HG02970 (cell line): Measurements from ENCODE around the gene TIMM13.
"Not testable (repeated sequence)": the region's sequence is repeated elsewhere in the genome, so short reads cannot be mapped to it uniquely, and the experiment has no call there.

Experiments
- ATAC-seq: cut with Tn5 transposase; IDR thresholded peaks from one replicate; pipeline ENCODE4 v1.9.1; 2021; ENCODE audit warnings: mild to moderate bottlenecking, moderate library complexity, moderate number of reproducible peaks; ENCODE audit not compliant: unreplicated experiment, low FRiP score

The TIMM13 gene

DNA sequence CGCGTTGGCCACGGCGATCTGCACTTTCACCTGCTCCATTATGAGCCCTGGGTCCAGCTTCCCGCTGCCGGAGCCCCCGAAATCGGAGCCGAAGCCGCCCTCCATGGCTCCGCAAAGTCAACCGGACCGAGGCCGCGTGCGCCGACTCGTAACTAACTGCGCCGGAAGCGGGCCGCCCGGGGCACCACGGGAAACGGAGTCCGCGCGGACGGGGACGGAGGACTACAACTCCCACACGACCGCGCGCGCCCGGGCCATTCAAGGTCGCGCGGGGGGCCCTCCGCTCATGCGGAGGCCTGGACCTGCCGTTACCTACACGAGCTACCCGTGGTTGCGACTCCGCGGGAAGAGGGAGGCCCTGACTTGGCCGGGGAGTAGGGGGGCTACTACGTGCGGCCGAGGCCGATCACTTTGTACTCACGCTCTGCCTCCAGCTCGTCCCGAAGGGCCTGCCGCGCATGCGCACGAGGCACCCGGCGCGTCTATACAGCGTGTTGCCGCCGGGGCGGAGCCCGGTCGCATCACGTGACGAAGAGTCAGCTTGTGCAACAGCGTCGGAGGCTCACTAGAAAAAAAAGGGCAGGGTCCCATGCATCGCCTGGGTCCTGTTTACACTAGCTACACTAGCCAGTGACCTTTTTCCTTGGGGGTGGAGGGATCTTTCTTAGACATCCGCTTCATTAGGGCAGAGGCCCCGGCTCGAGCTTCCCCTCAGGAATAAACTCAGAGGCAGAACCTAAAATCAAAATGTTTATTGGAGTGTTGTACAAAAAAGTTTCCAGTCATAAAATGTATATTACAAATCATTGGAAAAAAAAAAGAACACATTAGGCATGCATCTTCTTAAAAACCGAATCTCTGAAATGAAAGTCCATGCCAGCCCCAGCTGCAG, at the start of gene TIMM13:
TIMM13 (minus strand) TSS at position 158 of the 892 bp plus-strand sequence; CDS start at position 105, 53 bp downstream.
- peak; percentile 85 for ATAC-seq

DNA sequence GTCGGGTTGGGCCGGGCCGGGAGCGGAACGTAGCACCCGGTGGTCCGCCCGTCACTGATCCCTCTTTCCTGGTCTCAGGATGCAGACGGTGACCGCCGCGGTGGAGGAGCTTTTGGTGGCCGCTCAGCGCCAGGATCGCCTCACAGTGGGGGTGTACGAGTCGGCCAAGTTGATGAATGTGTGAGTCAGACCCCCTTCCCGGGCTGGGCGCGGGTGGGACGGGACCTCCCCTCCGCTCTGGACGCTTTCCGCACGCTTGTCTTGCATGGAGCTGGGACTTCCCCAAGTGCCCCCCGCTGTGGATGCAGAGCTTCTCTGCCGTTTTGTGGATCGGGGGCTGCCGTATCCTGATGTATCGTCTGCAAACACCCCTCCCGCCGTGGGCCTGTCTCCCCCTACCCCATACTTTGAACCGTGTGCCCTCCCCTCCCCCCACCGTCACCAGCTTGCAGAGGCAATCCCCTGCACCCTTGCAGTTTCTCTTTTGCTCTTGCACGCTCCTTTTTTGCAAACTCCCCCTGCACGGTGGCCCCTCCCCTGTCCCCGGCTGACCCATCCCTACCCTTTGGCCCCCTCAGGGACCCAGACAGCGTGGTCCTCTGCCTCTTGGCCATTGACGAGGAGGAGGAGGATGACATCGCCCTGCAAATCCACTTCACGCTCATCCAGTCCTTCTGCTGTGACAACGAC, 49.2 kb upstream of the TIMM13 start:
- ATAC-seq = no peak

DNA sequence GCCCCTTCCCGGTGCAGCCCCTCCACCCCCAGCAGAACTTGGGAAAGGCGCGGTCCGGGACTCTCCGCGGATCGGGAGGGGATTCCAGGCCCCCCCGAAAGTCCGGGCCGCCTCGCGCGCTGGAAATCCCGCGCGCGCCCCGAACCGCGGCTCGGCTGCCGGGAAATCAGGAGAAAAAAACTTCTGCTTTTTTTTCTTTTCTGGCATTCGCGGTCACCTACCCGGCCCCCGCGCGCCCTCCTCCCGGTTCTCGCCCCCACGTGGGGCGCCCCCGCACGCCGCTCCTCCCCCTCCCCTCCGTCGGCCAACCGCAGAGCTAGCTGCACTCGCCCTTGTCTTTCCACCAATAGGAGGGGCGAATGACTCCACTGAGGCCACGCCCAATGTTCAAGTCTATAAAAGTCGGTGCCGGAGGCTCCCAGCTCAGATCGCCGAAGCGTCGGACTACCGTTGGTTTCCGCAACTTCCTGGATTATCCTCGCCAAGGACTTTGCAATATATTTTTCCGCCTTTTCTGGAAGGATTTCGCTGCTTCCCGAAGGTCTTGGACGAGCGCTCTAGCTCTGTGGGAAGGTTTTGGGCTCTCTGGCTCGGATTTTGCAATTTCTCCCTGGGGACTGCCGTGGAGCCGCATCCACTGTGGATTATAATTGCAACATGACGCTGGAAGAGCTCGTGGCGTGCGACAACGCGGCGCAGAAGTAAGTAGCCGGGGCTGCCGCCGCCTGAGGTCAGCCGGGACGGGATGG, 48.5 kb upstream of the TIMM13 start, which contains the start of gene GADD45B:
GADD45B (plus strand) TSS at position 426 of the 749 bp plus-strand sequence; CDS start at position 658, 232 bp downstream.
- peak; percentile 58 for ATAC-seq

DNA sequence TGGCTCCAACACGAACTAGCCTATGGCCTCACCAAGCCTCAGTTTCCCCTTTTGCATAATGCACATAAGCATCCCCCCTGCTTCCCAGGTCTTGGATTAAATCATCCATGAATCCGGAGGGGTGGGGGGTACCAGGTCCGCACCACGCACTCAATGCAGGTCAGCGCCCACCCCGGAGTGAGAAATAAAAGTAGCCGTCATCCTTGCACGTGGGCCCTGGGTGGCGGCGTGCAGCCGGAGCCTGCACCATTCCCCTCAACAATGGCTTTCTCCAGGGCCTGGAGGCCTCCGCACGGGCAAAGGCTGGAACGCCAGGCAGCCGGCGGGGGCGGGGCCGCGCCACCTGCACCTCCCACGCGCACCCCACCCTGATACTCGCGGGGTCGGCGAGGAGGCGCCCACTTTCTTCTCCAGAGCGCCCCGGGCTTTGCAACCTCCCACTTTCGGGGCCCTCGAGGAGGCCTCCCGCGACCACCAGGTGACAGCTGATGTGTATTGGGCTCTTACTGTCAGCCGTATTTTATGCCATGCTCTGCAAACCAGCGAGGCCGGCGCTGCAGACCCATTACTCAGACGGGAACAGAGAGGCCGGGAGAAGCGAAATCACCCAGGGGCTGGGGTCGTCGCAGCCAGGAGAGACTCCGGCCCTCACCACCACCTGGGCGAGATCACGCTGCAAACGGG, 47.8 kb upstream of the TIMM13 start:
- ATAC-seq = no peak

DNA sequence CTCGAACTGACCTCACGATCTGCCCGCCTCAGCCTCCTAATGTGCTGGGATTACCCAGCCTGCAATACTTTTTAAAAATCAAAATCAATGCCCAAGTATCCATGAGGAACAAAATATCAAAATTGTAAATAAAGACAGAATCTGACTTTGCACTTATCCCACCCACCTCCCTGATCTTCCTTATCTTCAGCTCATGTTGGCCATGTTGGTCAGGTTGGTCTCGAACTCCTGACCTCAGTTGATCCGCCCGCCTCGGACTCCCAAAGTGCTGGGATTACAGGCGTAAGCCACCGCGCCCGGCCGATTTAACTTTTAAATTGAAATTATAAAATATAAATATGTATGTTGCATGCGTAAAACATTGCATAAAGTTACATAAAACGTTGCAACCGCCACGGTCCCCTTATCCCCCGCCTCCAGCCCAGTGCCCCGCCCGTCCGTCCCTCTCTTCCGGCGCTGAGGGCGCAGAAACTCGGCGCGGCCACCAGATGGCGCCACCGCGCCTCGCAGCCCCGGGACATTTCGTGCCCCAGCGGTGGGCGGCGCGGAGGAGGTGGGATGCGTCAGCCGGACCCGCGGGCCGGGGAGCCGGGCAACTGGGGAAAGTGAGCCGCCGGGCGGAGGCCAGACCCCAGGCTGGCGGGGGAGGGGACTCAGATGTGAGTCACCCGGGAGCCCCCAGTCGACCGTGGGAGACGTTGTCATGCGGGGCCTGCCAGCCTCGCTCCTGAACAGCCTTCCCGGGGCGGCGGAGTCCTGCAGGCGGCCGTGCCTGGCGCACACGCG, 47.0 kb upstream of the TIMM13 start:
- ATAC-seq = peak; percentile 28

DNA sequence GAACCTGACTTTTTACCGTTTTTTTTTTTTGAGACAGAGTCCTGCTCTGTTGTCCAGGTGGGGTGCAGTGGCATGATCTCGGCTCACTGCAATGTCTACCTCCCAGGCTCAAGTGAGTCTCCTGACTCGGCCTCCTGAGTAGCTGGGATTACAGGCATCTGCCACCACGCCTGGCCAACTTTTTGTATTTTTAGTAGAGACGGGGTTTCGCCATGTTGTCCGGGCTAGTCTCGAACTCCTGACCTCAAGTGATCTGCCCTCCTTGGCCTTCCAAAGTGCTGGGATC, 42.5 kb upstream of the TIMM13 start:
- ATAC-seq = not testable (repeated sequence)

DNA sequence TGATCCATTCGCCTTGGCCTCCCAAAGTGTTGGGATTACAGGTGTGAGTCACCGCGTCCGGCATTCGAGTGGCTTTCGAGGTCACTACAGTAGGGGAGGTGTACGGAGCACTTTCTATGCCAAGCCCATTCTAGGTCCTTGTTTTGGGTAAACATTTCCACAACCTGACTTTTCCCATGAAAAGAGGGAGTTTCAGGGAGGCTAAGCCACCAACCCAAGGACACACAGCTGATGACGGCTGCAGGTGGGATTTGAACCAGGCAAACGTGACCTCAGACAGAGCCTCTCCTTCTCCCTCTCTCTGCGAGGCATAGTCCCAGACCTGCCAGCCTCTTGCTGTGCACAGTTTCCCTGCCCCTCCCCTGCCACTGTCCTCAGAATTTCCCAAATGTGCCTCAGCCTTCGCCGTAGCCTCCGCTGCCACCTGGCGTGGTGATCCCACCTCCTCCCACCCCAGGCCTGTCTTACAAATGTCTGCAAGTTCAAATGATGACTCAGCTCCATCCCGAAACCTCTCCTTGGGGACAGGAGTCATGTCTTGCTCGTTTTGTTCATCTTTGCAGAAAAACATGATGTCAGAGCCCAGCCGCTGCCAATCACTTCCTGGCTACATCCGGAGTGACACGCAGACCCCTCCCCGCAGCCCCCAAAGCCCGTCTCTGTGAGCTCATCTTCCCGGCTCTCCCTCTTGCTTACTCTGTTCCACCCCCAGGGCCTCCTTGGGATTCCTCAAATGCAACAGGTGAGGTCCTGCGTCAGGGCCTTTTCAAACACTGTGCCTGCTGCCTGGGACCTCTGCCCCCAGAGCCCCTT, 41.9 kb upstream of the TIMM13 start:
- ATAC-seq = no peak

DNA sequence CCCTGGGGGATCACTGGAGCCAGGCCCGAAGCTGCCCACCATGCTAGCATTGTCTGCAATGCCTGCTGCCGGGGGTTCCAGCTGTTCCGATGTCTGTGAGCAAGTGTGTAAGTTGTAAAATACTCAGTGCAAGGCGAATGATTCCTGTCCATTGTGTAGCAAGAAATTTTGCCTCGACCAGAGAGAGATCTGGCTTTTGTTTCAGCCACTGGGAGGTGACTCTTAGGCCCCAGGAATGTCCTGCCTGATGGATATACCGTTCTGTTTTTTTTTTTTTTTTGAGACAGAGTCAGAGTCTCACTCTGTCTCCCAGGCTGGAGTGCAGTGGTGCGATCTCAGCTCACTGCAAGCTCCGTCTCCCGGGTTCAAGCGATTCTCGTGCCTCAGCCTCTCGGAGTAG, 41.2 kb upstream of the TIMM13 start:
- no peak for ATAC-seq

DNA sequence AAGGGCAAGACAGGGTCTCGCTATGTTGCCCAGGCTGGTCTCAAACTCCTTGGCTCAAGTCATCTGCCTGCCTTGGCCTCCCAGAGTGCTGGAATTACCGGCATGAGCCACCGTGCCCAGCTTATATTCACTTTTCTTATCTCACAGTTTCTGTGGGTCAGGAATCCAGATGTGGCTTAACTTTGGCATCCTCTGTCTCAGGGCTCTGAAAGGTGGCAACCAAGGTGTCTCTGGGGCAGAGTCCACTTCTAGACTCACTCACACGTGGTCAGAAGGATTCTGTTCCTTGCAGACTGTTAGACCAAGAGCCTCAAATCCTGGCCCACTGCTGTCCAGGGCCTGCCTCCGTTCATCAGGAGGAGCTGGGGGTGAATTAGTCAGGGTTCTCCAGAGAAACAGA, 37.0 kb upstream of the TIMM13 start:
- no peak for ATAC-seq

DNA sequence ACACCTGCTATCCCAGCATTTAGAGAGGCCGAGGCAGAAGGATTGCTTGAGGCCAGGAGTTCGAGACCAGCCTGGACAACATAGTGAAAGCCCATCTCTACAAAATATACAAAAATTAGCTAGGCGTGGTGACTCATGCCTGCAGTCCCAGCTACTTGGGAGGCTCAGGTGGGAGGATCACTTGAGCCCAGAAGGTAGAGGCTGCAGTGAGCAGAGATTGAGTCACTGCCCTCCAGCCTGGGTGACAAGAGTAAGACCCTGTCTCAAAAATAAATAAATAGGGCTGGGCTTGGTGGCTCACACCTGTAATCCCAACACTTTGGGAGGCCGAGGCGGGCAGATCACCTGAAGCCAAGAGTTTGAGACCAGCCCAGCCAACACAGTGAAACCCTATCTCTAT, 36.3 kb upstream of the TIMM13 start:
- ATAC-seq = not testable (repeated sequence)

DNA sequence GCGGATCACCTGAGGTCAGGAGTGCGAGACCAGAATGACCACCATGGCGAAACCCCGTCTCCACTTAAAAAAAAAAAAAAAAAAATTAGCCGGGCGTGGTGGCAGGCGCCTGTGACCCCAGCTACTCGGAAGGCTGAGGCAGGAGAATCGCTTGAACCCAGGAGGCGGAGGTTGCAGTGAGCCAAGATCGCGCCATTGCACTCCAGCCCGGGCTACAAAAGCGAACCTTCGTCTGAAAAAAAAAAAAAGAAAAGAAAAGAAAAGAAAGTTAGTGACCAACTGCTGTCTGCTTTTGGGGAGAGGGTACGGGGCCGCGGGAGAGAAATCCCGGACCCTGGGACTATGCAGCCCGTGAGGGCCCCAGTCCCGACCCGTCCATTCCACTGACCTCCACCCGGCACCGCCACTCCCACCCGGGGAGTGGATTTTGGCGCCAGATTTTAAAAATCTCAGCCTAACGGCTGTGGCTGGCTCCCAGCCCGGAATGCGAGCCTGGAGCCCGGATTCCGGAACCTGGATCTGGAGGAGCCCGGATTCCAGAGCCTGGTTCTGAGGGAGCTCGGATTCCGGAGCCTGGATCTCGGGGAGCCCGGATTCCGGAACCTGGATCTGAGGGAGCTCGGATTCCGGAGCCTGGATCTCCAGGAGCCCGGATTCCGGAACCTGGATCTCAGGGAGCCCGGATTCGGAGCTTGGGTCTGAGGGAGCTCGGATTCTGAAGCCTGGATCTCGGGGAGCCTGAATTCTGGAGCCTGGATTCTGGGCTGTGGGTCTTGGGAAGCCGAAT, 35.4 kb upstream of the TIMM13 start:
- no peak for ATAC-seq

DNA sequence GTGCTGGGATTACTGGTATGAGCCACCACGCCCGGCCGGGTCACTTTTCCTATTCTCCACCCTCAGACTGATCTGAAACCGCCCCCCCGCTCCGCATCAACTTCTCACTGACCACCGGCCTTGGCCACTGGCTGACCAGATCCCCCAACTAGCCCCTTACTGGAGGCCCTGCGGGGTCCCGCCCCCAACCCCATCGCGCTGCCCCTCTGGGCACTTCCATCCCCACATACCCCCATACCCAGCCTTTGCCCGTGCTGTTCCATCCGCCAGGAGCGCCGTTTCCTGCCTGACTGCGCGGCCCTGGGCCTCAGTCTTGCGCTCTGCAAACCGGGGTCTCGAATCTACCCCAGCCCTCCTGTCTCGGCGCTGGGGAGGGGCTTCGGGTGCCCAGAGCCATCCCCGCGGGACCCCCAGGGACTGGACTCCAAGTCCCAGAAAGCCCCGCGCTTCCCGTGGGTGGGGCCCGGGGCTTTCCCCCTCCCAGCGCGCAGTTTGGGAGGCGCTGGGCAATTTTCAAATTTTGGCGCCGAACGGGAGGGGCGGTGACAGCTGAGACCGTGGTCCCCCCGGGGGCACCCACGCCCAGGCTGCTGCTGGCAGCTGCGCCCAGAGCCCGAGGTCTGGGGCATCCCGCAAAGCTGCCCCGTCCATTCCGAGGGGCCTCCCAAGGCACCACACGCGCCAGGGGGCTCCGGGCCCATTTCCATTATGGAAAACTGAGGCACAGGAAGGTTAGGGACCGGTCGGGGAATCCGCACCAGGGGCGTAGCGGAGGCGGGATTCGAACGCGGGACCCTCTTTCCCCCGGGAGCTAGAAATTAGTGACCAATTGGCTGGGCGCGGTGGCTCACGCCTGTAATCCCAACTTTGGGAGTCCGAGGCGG, 34.6 kb upstream of the TIMM13 start:
- ATAC-seq = no peak

DNA sequence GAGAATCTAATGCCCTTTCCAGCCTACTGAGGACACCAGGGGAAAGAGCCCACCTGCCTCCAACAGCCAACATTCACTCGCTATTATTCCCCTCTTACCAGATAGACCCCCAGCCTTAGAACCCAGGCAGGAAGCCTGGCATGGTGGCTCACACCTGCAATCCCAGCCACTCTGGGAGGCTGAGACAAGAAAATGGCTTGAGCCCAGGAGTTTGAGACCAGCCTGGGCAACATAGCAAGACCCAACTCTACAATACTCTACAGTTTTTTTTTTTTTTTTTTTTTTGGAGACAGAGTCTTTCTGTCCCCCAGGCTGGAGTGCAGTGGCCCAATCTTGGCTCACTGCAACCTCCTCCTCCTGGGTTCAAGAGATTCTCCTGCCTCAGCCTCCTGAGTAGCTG, 32.9 kb upstream of the TIMM13 start:
- ATAC-seq = no peak

DNA sequence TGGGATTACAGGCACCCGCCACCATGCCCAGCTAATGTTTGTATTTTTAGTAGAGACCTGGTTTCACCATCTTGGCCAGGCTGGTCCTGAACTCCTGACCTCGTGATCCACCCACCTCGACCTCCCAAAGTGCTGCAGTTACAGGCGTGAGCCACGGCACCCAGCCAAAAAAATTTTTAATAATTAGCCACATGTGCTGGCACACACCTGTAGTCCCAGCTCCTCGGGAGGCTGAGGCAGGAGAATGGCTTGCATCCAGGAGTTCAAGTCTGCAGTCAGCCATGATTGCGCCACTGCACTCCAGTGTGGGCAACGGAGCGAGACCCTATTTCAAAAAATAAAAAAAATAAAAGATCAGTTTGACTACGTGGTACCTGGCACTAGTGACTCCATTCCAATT, 31.4 kb upstream of the TIMM13 start:
- not testable (repeated sequence) for ATAC-seq

DNA sequence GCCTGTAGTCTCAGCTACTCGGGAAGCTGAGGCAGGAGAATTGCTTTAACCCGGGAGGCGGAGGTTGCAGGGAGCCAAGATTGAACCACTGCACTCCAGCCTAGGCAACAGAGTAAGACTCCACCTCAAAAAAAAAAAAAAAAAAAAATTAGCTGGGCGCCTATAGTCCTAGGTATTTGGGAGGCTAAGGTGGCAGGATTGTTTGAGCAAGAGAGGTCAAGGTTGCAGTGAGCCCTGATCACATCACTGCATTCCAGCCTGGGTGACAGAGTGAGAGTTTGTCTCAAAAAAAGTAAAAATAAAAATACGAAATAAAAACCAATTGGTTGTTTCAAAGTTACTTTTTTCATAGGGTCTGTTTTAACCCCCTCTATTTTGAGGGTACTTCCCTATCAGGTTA, 30.7 kb upstream of the TIMM13 start:
- ATAC-seq = no peak

DNA sequence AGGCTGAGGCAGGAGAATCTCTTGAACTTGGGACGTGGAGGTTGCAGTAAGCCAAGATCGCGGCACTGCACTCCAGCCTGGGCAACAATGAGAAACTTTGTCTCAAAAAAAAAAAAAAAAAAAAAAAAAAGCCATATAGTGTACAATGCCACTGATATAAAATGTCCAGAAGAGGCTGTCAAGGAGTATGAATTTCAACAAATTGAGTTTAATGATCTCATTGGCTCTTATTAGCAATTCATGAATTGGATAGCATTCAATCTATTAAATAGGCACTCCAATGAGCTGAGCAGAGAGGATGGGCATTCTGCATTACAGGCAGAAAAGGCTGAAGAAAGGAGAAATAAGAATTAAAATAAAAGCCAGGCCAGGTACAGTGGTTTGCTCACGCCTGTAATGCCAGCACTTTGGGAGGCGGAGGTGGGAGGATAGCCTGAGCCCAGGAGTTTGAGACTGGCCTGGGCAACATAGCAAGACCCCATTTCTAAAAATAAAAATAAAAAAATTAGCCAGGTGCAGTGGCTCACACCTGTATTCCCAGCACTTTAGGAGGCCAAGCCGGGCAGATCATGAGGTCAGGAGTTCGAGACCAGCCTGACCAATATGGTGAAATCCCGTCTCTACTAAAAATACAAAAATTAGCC, 30.1 kb upstream of the TIMM13 start:
- no peak for ATAC-seq
